Activated CD8-positive, alpha-beta memory T cell treated with anti-CD3 and anti-CD28 coated beads, Interleukin-2, amount 50 U/mL, for 4 hours (primary cell): ENCODE data around the gene HOOK2.

Source experiments
- DNase-seq: peaks from one replicate; pipeline ENCODE4 v3.0.0-alpha.2; 2020

Gene HOOK2

DNA sequence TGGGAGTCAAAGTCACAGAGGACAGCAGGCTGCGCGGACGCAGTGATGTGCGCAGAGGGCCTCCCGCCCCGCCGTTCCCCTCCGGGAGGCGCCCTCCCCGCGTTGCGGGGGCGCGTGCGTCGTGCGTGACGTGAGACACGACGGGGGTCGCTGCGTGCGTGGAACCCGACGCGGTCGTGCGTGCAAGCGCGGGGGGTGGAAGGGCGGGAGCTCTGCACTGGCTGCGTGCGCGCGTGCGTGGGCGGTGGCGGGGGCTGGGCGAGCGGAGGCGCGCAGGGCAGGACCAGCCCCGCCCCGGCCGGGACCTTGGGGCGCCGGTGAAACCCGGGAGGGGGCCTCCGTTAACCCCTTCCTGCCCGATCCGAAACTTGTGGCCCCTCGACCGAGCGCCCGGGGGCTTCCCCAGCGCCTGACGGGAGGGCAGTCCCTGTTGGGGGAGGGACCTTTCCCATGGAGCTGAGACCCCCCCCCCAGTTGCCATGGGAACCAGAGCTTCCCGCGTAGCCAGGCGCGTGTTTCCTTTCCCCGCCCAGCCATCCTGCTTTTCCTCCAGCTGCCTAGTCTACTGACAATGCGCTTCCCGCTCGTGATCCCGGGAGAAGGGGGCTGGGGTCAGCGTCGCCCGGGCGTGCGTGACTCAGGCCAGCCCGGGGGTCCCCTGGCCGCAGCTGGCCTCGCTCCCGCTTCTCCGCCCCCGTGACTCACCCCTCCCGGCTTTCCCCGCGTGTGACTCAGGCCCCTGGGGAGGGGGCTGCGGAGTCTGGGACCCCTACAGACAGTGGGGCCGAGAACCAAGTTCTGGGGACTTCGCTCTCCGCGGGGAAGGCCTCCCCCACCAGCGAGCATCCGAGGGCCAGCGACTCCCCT is 7.3 kb upstream of the HOOK2 start:
- peak; percentile 95 for DNase-seq

DNA sequence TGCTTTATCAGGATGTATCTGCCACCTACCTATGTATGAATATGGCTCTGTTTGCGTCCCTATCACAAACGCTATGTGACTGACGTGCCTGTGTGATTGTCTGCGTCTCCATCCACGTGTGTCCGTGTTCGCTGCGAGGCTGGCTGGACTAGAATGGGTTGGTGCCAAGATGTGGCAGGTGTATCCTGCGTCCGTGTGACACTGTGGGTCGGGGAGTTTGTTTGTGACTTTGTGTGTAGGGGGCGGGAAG is 6.7 kb upstream of the HOOK2 start:
- no peak for DNase-seq

DNA sequence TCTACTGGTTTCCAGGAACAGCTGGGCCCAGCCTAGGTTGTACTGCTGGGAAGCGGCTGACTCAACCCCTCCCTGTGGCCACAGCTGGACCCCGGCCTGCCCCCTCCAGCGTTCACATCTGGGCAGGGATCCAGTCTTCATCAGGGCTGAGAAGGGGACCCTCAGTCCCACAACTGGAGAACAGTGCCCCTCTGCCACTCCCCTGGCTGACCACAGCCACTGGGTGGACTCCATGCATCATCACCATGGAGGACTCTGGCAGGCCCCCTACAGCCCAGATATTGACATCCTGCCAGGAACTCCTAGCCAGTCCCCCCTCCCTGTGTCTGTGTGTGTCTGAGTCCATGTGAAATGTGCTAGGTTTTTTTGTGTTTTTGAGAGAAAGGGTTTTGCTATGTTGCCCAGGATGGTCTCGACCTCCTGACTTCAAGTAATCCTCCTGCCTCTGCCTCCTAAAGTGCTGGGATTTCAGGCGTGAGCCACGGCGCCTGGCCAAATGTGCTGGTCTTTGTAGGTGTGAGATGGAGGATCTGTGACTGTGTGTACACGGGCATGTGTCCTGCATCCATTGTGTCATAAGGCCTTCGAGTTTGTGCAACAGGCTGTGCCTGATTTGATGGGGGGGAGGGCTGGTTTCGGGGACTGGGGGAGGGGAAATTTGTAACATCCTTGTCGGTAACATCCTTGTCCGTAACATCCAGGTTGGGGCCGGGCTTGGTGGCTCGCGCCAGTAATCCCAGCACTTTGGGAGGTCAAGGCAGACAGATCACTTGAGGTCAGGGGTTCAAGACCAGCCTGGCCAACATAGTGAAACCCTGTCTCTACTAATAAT is 4.0 kb upstream of the HOOK2 start:
- no peak for DNase-seq

DNA sequence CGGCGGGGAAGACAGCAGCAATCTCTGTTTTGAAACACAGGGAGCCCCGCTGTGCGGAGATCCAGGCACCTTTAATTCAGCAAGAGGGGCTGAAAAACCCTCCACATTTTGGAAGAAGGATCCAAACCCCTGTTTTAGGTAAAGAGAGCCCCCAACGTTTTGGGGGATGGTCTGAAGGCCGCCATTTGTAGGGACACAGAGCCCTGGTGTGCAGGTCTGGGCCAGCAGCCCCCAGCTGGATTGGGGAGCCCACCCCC is 3.5 kb upstream of the HOOK2 start:
- DNase-seq, result no peak

DNA sequence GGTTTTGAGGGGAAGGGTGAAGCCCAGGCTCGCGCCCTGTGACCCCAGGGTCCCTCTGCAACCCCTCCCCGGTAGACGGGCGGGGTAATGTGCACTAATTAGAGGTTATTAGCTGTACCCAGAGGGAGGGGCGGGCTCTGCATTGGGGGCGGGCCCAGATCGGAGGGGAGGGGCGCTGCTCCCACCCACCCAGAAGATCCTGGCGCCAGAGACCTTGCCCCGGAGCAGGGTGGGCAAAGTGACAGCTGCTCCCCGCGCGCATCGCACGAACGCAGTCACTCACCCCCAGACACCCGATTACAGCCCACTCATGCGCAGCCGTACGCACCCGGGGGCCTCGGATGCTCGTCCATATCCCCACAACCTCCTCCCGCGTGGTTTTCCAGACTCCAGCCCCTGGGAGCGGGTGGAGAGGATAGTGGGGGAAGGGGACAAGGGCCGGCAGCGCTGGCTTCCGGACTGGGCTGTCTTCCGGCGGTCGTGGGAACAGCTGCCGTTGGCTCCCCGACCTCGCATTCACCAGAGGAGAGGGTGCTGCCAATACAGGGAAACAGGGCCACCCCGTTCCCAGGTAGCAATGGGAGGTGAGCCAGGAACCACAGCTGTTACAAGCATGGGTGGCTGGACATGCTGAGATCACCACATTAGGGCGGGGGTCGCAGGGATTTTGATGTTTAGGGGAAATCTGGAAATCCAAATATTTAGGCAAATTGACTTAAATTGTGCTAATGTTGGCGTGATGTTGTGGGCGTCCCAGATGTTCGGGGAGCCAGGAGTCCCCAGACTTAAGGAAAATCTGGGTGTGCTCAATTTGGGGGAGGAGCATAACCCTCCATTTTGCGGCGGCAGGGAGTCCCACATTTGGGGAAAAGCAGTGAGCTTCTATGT is 2.9 kb upstream of the HOOK2 start:
- no peak for DNase-seq

DNA sequence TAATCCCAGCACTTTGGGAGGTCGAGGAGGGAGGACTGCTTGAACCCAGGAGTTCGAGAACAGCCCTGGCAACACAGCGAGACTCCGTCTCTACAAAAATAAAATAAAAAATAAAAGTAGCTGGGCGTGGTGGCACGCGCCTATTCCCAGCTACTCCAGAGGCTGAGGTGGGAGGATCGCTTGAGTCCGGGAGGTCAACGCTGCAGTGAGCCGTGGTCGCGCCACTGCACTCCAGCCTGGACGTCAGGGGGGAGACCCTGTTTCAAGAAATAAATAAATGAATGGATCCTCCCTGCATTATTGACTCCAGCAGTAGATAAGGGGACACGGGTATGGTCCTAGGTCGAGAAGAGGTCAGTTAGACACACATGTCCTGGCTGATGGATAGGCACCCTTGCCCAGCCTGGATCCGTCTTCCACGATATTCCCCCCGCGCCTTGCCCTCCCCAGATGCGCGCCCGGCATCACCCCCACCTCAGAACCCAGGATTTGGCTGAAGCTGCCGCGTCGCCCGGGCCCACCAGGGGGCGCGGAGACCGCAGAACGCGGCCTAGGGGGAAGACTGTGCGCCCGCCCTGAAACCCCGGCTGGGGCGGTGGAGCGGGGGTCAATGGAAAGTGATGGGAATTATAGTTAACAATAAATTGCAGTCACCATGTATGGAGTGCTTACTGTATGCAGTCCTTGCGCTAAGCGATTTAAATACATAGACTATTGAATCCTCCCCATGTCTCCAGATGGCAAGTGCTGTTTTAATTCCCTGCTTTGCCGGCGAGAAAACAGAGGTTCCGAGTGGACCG is 2.1 kb upstream of the HOOK2 start:
- peak; percentile 84 for DNase-seq

DNA sequence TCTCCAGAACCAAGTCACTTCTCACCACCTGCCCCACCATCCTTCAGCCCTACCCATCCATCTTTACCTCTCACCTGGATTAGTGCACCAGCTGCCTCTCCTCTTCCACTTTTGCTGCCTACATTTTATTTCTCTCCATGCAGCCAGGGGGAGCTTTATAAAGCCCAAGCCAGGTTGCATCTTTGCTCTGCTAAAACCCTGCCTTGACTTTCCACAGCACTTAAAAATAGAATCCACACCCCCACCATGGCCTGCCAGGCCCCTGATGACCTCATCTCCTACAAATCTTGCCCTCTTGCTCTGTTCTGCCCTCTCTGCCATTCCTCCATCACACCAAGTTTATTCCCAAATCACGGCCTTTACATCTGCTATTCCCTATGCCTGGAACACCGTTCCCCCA is 1.8 kb downstream of the HOOK2 start:
- DNase-seq, result no peak

DNA sequence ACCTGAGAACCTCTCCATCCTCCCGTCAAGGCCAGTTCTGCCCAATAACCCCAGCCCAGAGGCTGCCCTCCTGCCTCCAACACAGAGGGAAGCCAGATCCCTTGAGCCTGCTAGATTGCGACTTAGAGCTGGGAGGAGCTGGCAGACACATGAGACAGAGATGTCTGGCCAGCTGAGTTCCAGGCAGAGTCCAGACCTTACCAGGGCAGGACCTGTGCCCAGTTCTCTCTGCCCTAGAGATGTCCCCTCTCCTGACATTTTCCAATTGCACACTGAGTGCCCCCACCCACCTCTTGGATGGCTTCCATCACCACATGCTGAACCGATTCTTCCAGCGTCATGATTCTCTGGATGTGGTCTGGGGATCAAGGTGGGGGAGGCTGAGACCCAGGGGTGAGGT is 3.0 kb downstream of the HOOK2 start:
- DNase-seq, result no peak

DNA sequence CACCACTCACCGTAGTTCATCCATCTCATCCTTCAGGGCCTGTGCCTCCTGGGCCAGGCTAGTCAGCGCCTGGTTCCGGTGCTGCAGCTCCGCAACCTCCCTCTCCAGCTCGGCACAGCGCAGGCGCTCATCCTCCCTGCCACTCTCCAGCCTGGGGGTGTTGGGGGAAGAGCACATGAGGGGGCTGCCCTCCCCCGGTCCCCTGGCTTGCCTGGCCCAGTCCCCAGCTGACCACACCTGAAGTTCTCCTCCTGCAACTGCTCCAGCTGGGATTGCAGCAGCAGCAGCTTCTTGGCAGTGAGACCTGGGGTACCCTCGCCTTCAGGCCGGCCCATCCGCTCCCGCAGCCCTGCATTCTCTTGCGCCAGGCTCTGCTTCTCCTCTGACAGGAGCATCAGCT is 4.4 kb downstream of the HOOK2 start:
- no peak for DNase-seq

DNA sequence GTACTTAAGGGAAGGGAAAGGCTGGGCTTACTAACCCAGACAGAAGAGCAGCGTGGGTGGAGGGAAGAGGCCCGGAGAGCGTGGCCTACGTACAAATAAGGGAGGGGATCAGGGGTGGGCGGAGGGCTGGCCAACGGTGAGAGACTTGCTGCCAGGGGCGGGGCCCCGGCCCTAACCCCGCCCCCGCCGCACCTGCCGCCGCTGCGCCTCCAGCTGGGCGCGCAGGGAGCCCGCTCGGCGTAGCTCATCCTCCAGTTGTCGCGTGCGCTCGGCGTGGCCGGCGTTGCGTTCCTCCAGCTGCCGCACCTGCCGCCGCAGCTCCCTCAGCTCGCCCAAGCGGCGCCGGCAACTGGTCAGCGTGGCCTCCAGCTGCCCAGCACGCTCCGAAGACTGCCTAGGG is 5.7 kb downstream of the HOOK2 start:
- peak; percentile 60 for DNase-seq

DNA sequence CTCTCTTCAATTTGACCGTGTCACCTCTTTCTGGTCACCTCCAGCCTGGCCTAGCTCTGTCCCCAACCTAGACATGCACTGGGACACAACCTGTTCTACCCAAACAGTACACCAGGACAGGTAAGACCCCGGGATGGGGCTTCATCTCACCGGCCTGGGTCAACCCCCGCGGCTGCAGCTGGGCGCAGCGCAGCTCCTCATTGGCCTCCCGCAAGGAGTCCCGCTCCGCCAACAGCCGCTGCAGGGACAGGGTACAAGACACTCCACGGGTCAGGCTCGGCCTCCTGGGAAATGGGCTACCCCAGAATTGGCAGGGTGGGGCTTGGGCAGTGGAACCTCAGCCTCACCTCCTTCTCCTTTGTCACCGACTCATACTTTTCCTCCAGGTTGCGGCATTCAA is 7.7 kb downstream of the HOOK2 start:
- no peak for DNase-seq

DNA sequence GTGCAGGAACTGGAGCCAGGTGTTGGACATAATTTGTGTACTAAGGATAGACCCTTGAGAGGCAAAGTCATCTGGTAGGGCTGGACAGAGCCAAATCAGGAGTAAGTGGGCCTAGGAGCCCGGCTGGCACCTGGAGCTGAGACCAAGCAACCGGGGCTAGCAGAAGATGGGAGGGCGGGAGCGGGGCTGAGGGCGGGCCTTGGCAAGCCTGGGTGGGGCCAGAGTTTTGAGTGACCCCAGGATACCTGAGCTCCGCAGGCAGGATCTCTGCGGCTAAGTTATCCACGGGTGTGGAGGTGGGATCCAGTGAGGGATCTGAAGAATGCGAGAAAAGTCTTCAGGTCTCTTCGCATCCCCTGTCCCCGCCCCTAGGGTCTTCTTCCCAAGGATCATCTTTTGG is 8.2 kb downstream of the HOOK2 start:
- DNase-seq, result no peak

DNA sequence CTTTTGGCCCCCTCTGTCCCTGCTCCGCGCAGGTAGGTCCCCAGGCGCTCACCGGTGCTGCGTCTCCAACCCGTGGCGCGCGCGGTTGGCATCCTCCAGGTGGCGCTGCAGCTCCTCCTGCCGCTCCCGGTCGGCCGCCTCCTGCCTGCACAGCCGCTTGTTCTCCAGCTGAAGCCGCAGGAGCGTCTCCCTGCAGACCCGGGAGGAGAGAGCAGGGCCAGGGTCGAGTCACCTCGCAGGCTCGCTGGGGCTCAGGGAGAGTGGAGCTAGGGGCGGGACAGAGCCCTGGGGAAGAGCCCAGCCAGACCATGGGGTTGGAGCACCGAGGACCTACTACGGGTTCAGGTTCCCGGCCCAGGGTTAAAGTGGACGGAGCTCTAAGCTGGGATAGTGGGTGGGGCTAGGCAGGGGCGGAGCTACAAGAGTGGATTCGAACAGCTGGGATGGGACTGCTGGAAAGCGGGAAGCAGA is 9.3 kb downstream of the HOOK2 start:
- peak; percentile 86 for DNase-seq

DNA sequence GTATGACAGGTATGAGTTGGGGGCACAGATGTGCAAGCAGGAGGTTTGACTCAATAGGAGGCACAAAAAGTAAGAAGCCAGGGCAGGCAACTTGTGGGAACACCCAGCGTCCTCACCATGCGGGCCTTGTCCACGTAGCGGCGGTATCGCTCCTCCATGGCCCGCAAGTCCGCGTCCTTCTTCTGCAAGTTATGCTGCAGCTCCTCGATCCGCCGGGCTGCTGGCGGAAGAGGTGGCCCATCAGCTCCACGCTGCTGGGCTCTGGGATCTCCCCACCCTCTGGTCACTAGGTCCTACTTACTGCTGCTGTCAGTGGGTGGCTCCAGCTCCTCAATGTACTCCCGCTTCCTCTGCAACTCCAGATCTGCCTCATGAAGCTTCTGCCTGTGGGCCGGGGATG is 10.7 kb downstream of the HOOK2 start:
- DNase-seq, result no peak

DNA sequence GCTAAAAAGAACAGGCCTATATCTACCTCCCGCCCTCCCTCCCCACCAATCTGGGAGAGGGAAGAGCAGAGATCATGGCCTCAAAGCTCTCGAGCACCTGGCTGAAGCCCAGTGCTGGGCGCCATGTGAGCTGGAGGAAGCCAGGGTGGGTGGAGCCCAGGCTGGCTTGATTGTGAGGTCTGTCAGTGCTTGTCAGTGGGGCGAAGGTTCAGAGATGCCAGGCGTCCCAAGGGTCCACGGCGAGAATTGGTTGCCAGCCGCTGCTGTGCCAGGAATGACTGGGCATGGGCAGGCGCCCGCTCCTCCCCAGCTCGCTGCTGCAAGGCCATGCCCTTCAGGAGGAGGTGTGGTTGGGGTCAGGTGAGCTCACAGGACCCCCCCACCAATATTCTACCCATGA is 12.3 kb downstream of the HOOK2 start:
- no peak for DNase-seq

DNA sequence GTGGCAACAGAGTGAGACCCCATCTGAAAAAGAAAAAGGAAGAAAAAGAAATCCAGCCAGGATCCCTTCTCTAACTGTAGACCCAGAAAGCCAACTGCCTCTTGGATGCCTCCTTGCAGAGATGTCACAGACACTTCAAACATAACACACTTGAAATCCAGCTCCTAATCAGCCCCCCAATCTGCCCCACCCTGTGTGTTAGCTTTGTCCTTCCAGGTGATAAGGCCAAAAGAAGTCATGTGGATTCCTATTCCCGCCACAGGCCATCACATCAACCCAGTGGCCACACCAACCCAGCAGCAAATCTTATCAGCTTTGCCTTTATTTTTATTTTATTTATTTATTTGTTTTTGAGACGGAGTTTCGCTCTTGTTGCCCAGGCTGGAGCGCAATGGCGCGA is 15.7 kb downstream of the HOOK2 start:
- no peak for DNase-seq

DNA sequence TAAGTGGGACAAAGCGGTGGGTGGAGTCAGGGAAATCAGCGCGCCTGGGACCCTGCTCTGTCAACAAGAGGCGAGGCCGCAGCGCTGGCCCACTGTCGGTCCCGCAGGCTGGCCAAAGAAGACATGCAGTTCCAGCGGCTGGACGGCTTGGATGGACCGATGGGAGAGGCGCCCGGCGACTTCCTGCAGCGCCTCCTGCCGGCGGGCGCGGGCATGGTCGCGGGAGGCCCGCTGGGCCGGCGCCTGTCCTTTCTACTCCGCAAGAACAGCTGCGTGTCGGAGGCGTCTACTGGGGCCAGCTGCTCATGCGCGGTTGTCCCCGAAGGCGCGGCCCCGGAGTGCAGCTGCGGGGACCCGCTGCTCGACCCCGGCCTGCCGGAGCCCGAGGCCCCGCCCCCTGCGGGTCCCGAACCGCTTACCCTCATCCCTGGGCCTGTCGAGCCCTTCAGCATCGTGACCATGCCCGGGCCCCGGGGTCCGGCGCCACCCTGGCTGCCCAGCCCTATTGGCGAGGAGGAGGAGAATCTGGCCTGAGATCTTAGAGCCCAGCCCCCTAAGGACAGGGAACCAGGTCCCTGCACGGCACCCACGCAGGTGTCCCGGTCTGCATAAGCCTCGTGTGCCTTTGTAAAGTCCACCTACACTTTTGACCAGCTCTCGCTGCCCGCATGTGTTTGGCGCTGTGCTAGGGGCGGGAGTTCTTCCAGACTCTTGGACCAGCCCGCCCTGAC is 17.6 kb downstream of the HOOK2 start:
- peak; percentile 64 for DNase-seq

DNA sequence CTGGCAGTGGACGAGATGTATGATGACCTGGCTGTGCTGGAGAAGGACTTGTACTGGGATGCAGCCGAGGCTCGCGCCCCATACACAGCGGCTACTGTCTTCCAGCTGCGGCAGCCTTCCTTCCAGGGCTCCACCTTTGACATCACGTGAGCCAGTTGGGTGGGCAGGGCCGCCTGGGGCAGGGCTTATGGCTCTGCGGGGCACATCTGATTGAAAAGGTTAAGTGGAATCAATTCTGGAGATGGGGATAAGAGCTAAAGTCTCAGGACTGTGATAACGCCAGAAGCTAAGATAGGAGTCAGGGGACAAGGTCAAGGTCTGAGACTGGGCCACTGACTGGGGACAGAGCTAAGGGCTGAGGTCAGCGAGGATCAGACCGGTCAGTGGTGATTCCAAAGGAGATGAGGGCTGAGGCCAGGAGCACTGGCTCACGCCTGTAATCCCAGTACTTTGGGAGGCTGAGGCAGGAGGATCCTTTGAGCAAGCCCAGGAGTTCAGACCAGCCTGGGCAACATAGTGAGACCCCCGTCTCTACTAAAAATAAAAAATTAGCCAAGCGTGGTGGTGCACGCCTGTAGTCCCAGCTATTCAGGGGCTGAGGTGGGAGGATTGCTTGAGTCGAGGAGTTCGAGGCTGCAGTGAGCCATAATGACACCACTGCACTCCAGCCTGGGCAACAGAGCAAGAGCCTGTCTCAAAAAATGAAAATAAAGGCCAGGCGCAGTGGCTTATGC is 19.0 kb downstream of the HOOK2 start:
- DNase-seq, result no peak

DNA sequence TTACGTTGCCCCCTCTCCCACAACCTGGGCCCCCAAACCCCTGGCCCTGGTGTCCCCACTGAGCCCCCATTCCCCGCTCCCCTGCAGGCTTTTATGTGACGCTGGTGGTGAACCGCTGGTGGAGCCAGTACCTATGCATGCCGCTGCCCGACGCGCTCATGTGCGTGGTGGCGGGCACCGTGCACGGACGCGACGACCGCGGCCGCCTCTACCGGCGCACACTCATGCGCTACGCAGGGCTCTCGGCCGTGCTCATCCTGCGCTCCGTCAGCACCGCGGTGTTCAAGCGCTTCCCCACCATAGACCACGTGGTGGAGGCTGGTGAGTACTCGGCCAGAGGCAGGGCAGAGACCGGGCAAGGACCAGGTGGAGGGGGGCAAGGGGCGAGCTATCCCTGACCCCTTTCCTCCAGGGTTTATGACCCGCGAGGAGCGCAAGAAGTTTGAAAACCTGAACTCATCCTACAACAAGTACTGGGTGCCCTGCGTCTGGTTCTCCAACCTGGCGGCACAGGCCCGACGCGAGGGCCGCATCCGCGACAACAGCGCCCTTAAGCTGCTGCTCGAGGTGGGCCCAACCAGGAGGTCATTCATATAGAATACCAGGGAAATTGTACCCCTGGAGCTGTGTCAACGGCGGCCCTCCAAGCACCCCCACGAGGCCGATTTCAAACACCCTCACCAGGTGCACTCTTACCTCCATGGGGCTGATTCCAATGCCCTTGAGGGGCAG is 20.7 kb downstream of the HOOK2 start:
- DNase-seq, result no peak

DNA sequence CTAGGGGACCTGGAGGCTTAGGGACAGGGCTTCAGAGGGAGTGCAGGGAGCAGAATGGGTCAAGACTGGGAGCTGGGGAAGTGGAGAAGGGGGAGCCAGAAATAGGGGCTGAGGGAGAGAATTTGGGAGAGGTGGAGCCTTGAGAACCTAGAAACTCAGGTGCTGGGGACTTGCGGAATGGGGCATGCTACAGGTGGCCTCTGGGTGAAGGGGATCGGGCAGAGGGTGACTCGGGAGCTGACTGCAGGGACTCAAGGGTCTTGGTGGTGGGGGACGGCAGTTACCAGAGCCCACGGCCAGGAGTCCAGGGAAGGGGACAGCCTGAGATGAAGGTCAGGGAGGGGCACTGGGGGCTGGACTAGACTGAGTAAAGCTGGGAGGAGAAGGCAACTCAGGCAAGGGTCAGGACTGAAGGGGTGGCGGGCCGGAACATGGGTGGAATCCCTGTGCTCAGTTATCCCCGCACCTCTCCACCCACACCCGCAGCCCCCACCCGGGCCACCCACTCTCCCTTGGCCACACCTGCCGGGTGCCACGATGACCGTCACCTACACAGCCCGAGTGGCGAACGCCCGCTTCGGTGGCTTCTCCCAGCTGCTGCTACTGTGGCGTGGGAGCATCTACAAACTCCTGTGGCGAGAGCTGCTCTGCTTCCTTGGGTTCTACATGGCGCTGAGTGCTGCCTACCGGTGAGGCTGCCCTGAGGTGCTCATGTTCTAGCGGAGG is 23.1 kb downstream of the HOOK2 start:
- no peak for DNase-seq
